SK-N-MC (cell line): ENCODE measurements around the gene CORIN.

Experiments
- EZH2 ChIP-seq: fragments of 200-600 bp; sonication (generic); IDR thresholded peaks from one replicate; pipeline ENCODE4 v1.6.1; 2017; ENCODE audit warnings: antibody characterized with exemption
- FOXP2 ChIP-seq: optimal IDR thresholded peaks from 2 replicates; pipeline ENCODE3; 2011; ENCODE audit warnings: mild to moderate bottlenecking, moderate library complexity; ENCODE audit not compliant: insufficient read depth; ENCODE audit errors: extremely low read length, control extremely low read depth
- POLR2AphosphoS5 ChIP-seq: IDR thresholded peaks from 2 replicates; pipeline ENCODE4 v1.6.1; 2012; ENCODE audit warnings: mild to moderate bottlenecking, low read depth, low read length, borderline replicate concordance

GRCh38 chr4:47597696-47598095, 240.2 kb downstream of the CORIN start:
- TF ChIP-seq EZH2 (no peak), POLR2AphosphoS5 (no peak), FOXP2 (no peak)
